GM18517 (cell line): ENCODE measurements around the gene NRXN2.

Experiments
- ATAC-seq: cut with Tn5 transposase; IDR thresholded peaks from one replicate; pipeline ENCODE4 v1.9.1; 2021; ENCODE audit warnings: mild to moderate bottlenecking, moderate library complexity; ENCODE audit not compliant: unreplicated experiment

NRXN2 gene

GRCh38 chr11:64723117-64723906 is at the start of gene NRXN2:
Gene NRXN2, minus strand, starts transcription at chr11:64723197. Its CDS starts 9,498 bp downstream, at chr11:64713699.
- ATAC-seq: peak; percentile 49

DNA sequence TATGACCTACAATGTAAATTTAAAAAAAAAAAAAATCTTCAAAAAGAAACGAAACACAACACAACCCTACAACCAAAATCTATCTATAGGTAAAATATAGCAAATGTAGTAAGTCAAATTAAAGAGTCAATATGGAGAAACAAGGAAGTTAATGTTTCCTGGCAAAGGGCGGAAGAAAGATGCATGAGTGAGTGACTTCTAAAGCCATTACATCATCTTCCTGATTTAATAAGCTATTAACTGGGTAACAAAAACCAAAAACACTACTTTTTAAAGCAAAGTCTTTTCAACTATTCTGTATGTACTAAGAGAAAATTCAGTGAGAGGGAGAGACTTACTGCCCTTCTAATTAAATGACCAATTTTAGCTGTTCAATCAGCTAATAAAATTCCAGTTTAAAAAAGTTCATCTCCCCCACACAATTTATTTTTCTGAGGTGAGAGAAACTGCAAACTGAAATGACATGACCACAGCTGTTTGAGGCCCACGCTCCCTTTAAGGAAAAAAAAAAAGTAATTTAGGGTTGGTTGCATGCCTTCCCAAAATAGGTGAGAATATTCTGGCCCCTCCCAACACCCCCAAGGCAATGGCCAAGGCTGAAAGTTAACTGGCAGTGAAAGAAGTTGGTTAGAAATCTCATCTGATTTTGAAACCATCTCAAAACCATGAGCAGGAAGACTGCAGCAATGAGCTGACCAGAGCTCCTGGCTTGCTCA is 49.5 kb upstream of the NRXN2 start:
- ATAC-seq: no peak

GRCh38 chr11:64771861-64772260 is 48.9 kb upstream of the NRXN2 start:
- ATAC-seq: no peak

DNA sequence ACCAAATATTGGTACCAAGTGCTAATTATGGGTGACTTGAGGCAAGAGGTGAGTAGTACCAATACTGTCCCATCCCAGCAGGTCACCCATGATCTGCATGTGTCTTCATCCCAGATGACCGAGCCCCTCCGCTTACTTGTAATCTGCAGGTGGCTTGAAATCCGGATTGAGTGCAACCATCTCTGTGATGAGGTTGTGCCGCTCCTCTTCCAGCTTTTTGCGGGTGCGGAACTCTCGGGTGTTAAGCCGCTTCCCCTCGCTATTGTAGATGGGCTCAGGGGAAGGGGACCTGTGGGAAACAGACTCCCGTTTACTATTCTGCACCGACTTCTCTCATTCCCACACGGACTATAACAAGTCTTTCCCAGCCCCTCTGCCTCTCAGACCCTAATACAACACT is 47.1 kb upstream of the NRXN2 start:
- no peak for ATAC-seq

DNA sequence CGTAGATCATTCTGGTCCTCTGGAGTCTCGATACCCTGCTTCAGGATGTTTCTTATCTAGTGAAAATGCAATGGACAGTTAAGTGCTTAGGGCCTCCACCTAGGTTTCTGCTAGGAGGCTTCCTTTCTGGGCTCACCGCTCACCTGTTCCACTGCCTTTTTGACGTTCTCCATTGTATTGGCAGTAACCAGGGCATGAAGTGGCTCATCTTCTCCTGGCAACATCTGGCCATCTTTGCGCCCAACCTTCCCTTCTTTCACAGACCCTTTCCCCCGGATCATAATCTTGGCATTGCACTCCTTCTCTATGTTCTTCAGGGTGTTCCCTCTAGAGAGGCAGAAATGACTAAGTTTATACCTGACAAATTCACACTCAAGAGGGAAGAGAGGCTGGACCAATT is 46.3 kb upstream of the NRXN2 start:
- no peak for ATAC-seq

DNA sequence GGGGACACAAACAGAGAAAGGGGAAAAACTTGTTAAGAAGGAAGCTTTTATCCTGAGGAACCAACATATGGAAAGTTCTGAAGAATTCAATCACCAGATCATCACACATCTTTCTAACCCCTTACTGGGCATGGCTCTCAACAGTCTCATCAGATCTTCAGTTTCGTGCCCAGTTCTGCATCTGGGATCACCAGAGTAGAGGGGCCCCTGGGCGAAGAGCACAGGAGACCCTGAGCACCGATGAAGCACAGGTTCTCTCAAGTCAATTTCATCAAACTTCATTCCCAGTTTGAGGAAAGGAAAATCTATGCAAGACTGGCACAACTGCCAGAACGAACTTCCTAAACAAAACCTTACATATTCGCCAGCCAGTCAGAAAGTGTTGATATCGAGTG is 45.3 kb upstream of the NRXN2 start:
- ATAC-seq: no peak

DNA sequence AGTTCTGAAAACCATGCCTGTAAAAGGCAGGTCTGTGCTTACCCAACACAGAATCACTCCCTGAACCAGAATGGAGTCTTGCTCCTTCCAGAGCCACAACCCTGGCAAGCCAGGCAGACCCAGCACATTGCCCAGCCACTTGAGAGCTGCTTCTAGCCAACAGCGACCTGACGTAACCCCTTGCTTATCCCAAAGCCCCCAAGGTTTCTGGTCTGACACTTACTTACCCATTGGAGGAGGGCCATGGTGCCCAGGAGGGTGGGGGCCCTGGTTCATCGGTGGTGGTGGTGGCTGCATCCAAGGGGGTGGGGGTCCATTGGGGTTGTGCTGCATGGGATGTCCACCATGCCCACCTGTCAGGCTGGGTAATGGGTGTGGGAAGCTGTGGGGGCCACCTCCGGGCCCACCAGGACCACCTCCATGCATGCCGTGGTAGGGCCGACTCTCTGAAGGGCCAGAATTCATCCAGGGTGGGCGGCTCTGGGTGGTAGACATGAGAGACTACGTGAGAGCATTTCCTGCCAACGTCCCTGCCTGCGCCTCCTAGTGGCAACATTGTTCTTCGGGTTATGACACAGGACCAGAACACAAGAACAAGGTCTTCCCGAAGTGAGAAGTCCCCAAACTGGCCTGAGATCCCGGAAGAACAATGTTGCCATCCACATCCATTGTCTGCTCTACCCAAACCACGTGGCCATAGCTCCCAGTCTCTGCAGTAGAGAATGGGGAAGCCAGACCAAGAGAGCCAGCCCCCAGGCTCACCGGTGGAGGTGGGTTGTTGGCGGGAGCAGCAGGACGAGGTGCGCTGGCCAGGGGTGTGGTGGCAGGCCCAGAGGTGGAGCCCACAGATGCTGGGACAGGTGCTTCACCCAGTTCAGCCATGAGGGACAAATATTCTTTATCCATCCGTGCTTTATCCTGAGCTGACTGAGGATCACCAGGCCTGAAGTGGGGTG is 44.6 kb upstream of the NRXN2 start:
- no peak for ATAC-seq

GRCh38 chr11:64766881-64767280 is 43.9 kb upstream of the NRXN2 start:
- no peak for ATAC-seq

DNA sequence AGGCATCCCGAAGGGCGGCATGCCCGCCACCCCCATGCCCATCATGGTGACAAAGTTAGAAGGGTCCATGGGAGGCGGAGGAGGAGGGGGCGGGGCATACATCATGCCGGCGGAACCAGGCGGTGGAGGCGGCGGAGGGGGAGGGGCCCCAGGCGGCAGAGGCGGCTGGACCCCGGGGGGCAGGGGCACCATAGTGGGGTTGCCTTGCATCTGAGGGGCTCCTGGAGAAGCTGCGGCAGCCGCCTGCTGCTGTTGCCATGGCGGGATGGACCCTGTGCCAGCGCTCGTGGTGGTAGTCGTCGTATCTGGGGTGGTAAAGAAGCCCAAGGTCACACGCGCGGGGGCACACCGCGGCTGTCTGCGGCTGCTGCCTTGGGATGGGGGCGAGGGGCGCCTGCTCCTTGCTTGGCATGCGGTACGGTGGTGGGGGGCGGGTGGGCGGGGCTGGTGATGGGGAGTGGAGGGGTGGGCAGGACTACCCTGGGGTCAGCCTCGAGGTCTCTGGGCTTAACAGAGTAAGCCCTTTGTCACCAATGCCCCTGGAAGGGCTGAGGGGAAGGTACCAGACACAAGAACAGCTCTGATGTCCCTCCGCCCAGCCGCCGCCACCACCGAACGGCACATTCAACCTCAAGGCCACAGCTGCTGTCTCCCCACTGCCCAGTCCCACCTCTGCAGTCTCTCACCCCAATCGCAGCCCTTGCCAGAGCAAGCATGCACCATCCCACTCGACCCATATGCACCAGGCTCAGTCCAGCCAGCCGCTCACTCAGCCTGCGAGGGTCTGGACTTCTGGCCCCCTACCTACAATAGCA is 43.1 kb upstream of the NRXN2 start:
- ATAC-seq: no peak

DNA sequence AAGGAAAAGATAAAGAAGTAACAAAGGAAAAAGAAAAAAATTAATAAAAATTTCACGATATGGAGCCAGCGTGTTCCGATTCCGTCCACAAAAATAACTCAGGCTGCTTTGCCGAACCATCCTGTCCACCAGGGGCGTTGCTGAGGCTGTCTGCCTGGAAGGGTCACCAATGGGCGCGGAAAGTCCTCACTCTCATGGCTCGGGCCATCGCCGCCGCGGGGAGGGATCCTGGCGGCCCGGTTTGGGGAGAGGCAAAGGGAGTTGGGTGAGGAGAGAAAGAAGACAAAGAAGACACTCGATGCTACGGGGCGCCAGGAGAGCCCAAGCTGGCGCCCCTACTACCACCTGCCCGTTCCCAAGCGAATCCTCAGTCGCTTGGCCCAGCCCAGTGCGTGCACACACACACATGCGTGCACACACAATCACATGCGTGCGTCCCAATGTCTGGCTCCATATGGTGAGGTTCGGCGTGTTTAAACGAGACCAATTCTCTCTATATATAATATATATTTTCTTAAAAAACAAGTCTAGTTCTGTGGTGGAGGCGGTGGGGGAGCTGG is 42.4 kb upstream of the NRXN2 start:
- no peak for ATAC-seq

DNA sequence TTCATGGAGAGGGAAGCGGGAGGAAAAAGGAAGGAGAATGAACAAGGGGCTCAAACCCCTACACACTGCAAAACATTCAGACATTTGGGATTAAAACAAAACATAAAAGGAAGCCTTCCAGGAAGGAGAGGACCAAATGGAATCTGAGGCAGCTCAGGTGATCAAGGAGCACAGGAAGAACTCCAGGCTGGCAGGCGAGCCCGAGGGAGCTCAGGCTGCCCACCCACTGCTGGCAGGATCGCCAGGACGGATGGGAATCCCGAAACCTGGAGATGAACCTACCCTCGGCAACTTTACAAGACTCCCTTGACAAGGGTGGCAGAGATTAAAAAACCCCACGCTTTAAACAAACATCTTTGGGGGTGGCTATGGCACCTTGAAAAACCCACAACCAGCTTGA is 41.8 kb upstream of the NRXN2 start:
- ATAC-seq: no peak

DNA sequence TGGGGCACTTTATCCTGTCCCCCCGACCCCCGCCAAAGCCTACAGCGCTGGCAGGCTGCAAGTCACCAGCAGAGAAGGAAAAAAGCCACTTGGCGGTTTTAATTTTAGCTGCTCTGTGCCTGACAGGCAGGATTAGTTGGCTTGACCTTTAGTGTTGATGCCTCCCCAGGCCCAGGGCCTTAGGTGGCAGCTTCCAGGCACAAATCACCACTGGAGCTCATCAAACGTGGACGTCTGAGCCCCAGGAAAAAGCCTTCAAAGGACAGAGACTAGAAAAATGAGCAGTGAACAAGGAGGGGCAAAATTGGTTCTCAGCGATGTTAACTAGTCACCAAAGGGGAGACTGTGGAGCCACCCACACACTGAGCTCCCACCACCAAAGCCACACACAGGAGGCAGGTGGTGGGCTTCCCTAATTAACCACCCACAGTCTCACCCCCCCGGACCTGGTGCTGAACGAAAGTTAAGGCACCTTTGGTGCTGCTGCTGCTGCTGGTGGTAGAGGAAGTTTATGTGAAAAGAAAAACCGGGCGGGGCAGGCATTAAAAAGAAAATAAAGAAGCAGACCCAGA is 41.1 kb upstream of the NRXN2 start:
- ATAC-seq: no peak

- no peak for ATAC-seq
These were observed 40.6 kb upstream of the NRXN2 start for GRCh38 chr11:64763526-64764039.

- no peak for ATAC-seq
These were observed 39.9 kb upstream of the NRXN2 start for GRCh38 chr11:64762674-64763525.

DNA sequence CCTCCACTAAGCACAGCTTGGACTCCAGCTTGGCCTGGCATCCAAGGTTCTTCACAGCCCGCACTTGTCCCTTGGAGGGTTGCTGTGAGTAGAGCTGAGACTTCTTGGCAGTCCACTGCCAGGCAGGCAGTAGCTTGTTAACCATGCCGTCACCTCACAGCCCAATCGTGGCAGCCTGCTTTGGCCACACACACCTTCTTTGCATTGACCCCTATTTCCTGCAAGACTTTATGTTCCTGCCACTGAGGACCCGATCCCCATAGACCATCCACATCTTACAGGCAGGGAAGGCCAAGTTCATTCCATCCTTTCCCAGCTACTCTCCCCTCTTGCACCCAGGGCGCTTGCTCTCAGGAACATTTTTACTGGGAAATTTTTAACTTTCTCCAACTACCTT is 39.3 kb upstream of the NRXN2 start:
- ATAC-seq: no peak

GRCh38 chr11:64760759-64761420 is 37.9 kb upstream of the NRXN2 start:
- no peak for ATAC-seq

DNA sequence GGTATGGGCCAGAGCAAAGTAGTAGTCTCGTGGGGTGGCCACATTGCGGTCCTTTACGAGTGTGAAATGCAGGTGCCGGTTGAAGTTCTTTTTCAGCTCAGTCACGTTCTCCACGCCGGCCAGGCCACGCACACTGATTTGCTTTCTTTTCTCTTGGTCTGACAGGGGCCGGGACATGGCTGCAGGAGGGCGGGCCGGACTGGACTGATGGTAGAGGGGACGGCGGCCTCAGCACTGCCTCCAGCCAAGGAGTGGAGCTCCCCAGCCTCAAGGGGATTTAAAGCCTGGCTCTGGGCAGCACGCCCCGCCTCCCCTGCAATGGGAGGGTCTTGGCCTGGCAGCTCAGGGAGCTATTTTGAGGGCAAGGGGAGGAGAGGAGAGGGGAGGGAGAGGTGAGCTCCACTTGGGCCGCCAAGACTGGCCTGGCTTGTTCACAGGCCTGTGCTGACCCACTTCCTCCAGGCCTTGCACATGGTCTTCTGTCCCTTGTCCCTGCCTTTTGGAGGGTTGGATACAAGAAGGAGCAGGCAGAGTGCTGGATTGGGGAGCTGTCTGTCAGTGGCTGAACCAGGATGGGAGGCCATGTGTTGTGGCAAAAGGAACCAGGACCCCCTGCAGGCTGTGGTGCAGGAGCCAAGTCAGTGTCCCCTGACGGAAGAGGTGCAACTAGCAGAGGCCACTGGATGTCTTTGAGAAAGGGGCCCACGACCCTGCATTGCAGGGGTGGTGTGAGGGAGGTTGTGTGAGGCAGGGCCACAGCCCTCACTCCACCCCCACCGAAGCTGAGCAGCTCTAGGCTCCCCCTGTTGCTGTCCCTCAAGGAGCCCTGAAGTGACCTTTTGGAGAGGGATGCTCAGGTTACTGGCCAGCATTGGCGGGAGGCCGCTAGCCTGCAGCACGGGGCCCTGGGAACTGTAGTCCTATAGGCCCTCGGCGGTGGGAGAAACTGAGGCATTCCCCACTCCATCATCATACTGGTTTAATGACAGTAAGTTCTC is 37.0 kb upstream of the NRXN2 start, which contains the start of gene PYGM:
PYGM (minus strand) TSS at position 253 of the 998 bp plus-strand sequence; CDS start at position 177, 76 bp downstream.
- no peak for ATAC-seq
